HepG2 (cell line): ENCODE measurements around the gene OST4. TPM values are rescaled to one million over a fixed set of nuclear protein-coding genes. Genes with fewer than 3 reads are reported as not detected.

Source experiments
- ELF3 ChIP-seq: IDR thresholded peaks from 2 replicates; pipeline ENCODE4 v1.6.1; 2016; ENCODE audit warnings: missing genetic modification reagents, missing compliant biosample characterization
- KDM6A ChIP-seq: IDR thresholded peaks from 2 replicates; pipeline ENCODE4 v1.6.1; 2016; ENCODE audit warnings: low read depth
- NFKBIZ ChIP-seq: IDR thresholded peaks from 2 replicates; pipeline ENCODE4 v1.6.1; 2018; ENCODE audit warnings: missing genetic modification reagents, missing compliant biosample characterization
- POLR2AphosphoS2 ChIP-seq: IDR thresholded peaks from 2 replicates; pipeline ENCODE4 v1.6.1; 2011; ENCODE audit warnings: low read depth, low read length, improper control_type of control experiment
- RFX5 ChIP-seq: IDR thresholded peaks from 2 replicates; pipeline ENCODE4 v1.6.1; 2011; ENCODE audit warnings: low read depth, low read length, improper control_type of control experiment
- TOE1 ChIP-seq: sonication (generic); formaldehyde crosslinking; IDR thresholded peaks from 2 replicates; pipeline ENCODE4 v1.4.0; 2020; ENCODE audit warnings: mild to moderate bottlenecking, missing genetic modification reagents
- ZNF101 ChIP-seq: sonication (generic); formaldehyde crosslinking; IDR thresholded peaks from 2 replicates; pipeline ENCODE4 v1.4.0; 2020; ENCODE audit warnings: mild to moderate bottlenecking, low read depth, missing genetic modification reagents, borderline replicate concordance
- ZNF17 ChIP-seq: sonication (generic); formaldehyde crosslinking; IDR thresholded peaks from 2 replicates; pipeline ENCODE4 v1.5.0; 2020; ENCODE audit warnings: mild to moderate bottlenecking, missing genetic modification reagents
- ZNF451 ChIP-seq: sonication (generic); formaldehyde crosslinking; IDR thresholded peaks from 2 replicates; pipeline ENCODE4 v1.5.0; 2020; ENCODE audit warnings: mild to moderate bottlenecking, missing genetic modification reagents
- ZNF598 ChIP-seq: sonication (generic); formaldehyde crosslinking; IDR thresholded peaks from 2 replicates; pipeline ENCODE4 v1.5.1; 2020; ENCODE audit warnings: mild to moderate bottlenecking, missing genetic modification reagents, borderline replicate concordance
- ZNF672 ChIP-seq: sonication (generic); formaldehyde crosslinking; IDR thresholded peaks from 2 replicates; pipeline ENCODE4 v1.8.1; 2022; ENCODE audit warnings: missing genetic modification reagents
- polyA plus RNA-seq, 8 experiments: library from polyadenylated mRNA; depleted of rRNA in 3 of 8; stranded (reverse) in 7 of 8; unstranded in 1 of 8; fragments of >200 nt; fragmentation: Illumina TruSeq in 4 of 8; extraction: Trizol in 4 of 8; gene quantifications; 2 replicates each; pipeline versions ENCODE4 v1.2.1 to v1.2.3, GENCODE V29; 2011 to 2016; ENCODE audit warnings: low read depth in 4 of 8, missing spikeins in 1 of 8, mixed read lengths in 1 of 8; ENCODE audit not compliant: insufficient read depth in 1 of 8
- total RNA-seq, 5 experiments: library from RNA; depleted of rRNA; stranded (reverse); fragments of >200 nt; fragmentation: Illumina TruSeq; extraction: Trizol; gene quantifications; 2 replicates each; pipeline ENCODE4 v1.2.3, GENCODE V29; 2016; ENCODE audit warnings: low read depth in 1 of 5
- TF ChIP-seq, protein P1 (sequence below): sonication (generic); formaldehyde crosslinking; IDR thresholded peaks from 2 replicates; pipeline ENCODE4 v1.8.0; 2022; ENCODE audit warnings: mild to moderate bottlenecking, missing genetic modification reagents, moderate library complexity
- TF ChIP-seq, protein P2 (sequence below): IDR thresholded peaks from 2 replicates; pipeline ENCODE4 v1.6.1; 2016
- TF ChIP-seq, protein P3 (sequence below): sonication (generic); formaldehyde crosslinking; IDR thresholded peaks from 2 replicates; pipeline ENCODE4 v1.4.0; 2020; ENCODE audit warnings: missing genetic modification reagents
- TF ChIP-seq, protein P4 (sequence below): sonication (generic); formaldehyde crosslinking; IDR thresholded peaks from 2 replicates; pipeline ENCODE4 v1.5.0; 2020; ENCODE audit warnings: missing genetic modification reagents
- TF ChIP-seq, protein P5 (sequence below): fragments of 450-650 bp; IDR thresholded peaks from 2 replicates; pipeline ENCODE4 v1.6.1; 2016
- TF ChIP-seq, protein P6 (sequence below): IDR thresholded peaks from 2 replicates; pipeline ENCODE4 v1.6.1; 2016; ENCODE audit warnings: control low read depth
- TF ChIP-seq, protein P7 (sequence below): sonication (generic); formaldehyde crosslinking; IDR thresholded peaks from 2 replicates; pipeline ENCODE4 v1.8.0; 2022; ENCODE audit warnings: missing genetic modification reagents, mild to moderate bottlenecking, borderline replicate concordance
- TF ChIP-seq, protein P8 (sequence below): conservative IDR thresholded peaks from 2 replicates; pipeline ENCODE4 v1.6.1; 2018; ENCODE audit warnings: missing genetic modification reagents

The OST4 gene
- total and polyA plus RNA-seq, 2 of the 13 experiments (the other 11 are each of a cell fraction or from before 2014, with no cell fraction given), result 498 to 584 TPM

DNA sequence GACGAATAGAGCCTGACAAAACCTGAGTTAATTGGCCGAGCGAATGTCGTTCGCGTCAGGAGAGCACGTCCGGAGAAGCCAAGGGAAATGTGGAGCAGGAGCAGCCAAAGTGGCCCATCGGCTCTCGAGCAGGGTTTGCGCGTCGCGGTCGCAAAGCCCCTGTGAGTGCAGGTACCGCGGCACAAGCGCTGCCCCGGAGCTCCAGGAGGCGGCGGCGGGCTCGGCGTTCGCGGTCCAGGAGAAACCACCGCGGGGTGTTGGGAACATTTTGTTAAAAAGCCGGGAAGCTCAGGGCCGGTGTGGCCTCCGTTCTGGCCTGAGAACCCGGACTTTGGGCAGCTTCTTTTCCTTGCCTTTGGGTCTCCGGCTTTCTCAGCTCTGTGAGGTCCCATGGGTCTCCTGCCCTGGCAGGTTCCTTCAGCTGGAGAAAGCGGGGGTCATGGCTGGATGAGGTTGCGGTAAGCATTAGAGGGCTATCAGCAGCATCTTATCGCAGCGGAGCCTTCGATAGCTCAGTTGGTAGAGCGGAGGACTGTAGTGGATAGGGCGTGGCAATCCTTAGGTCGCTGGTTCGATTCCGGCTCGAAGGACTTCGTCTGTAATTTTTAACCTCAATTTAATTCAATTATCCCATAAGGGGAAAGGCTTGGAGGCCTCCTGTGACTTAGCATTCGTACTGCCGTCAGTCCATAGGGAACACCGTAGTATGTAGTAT is 21.0 kb downstream of the OST4 start (continued):
- TF ChIP-seq KDM6A (CRISPR knock-in tag) (0 out of 2 replicates have a peak, but pooled peaks have one; percentile 34), ZNF672 (no peak), NFKBIZ (CRISPR knock-in tag) (peak; percentile 46; the same call in 1 of the 2 replicates), TOE1 (CRISPR knock-in tag) (no peak), POLR2AphosphoS2 (peak; percentile 99), ELF3 (peak; percentile 8), ZNF101 (CRISPR knock-in tag) (0 out of 2 replicates have a peak, but pooled peaks have one; percentile 74), ZNF451 (CRISPR knock-in tag) (peak; percentile 90), RFX5 (no peak), ZNF598 (CRISPR knock-in tag) (peak; percentile 93; the same call in 1 of the 2 replicates), ZNF17 (CRISPR knock-in tag) (no peak)
- TF ChIP-seq, protein P1, sequence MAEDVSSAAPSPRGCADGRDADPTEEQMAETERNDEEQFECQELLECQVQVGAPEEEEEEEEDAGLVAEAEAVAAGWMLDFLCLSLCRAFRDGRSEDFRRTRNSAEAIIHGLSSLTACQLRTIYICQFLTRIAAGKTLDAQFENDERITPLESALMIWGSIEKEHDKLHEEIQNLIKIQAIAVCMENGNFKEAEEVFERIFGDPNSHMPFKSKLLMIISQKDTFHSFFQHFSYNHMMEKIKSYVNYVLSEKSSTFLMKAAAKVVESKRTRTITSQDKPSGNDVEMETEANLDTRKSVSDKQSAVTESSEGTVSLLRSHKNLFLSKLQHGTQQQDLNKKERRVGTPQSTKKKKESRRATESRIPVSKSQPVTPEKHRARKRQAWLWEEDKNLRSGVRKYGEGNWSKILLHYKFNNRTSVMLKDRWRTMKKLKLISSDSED (CRISPR knock-in tag), result no peak
- TF ChIP-seq, protein P2, sequence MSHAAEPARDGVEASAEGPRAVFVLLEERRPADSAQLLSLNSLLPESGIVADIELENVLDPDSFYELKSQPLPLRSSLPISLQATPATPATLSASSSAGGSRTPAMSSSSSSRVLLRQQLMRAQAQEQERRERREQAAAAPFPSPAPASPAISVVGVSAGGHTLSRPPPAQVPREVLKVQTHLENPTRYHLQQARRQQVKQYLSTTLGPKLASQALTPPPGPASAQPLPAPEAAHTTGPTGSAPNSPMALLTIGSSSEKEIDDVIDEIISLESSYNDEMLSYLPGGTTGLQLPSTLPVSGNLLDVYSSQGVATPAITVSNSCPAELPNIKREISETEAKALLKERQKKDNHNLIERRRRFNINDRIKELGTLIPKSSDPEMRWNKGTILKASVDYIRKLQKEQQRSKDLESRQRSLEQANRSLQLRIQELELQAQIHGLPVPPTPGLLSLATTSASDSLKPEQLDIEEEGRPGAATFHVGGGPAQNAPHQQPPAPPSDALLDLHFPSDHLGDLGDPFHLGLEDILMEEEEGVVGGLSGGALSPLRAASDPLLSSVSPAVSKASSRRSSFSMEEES (CRISPR knock-in tag), result peak; percentile 39
- TF ChIP-seq, protein P3, sequence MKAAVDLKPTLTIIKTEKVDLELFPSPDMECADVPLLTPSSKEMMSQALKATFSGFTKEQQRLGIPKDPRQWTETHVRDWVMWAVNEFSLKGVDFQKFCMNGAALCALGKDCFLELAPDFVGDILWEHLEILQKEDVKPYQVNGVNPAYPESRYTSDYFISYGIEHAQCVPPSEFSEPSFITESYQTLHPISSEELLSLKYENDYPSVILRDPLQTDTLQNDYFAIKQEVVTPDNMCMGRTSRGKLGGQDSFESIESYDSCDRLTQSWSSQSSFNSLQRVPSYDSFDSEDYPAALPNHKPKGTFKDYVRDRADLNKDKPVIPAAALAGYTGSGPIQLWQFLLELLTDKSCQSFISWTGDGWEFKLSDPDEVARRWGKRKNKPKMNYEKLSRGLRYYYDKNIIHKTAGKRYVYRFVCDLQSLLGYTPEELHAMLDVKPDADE (CRISPR knock-in tag), result no peak
- TF ChIP-seq, protein P4, sequence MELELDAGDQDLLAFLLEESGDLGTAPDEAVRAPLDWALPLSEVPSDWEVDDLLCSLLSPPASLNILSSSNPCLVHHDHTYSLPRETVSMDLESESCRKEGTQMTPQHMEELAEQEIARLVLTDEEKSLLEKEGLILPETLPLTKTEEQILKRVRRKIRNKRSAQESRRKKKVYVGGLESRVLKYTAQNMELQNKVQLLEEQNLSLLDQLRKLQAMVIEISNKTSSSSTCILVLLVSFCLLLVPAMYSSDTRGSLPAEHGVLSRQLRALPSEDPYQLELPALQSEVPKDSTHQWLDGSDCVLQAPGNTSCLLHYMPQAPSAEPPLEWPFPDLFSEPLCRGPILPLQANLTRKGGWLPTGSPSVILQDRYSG, result peak; percentile 79
- TF ChIP-seq, protein P5, sequence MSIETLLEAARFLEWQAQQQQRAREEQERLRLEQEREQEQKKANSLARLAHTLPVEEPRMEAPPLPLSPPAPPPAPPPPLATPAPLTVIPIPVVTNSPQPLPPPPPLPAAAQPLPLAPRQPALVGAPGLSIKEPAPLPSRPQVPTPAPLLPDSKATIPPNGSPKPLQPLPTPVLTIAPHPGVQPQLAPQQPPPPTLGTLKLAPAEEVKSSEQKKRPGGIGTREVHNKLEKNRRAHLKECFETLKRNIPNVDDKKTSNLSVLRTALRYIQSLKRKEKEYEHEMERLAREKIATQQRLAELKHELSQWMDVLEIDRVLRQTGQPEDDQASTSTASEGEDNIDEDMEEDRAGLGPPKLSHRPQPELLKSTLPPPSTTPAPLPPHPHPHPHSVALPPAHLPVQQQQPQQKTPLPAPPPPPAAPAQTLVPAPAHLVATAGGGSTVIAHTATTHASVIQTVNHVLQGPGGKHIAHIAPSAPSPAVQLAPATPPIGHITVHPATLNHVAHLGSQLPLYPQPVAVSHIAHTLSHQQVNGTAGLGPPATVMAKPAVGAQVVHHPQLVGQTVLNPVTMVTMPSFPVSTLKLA, result no peak
- TF ChIP-seq, protein P6, sequence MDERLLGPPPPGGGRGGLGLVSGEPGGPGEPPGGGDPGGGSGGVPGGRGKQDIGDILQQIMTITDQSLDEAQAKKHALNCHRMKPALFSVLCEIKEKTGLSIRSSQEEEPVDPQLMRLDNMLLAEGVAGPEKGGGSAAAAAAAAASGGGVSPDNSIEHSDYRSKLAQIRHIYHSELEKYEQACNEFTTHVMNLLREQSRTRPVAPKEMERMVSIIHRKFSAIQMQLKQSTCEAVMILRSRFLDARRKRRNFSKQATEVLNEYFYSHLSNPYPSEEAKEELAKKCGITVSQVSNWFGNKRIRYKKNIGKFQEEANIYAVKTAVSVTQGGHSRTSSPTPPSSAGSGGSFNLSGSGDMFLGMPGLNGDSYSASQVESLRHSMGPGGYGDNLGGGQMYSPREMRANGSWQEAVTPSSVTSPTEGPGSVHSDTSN, result no peak
- TF ChIP-seq, protein P7, sequence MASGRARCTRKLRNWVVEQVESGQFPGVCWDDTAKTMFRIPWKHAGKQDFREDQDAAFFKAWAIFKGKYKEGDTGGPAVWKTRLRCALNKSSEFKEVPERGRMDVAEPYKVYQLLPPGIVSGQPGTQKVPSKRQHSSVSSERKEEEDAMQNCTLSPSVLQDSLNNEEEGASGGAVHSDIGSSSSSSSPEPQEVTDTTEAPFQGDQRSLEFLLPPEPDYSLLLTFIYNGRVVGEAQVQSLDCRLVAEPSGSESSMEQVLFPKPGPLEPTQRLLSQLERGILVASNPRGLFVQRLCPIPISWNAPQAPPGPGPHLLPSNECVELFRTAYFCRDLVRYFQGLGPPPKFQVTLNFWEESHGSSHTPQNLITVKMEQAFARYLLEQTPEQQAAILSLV (CRISPR knock-in tag), result peak; percentile 78; the same call in 1 of the 2 replicates
- TF ChIP-seq, protein P8, sequence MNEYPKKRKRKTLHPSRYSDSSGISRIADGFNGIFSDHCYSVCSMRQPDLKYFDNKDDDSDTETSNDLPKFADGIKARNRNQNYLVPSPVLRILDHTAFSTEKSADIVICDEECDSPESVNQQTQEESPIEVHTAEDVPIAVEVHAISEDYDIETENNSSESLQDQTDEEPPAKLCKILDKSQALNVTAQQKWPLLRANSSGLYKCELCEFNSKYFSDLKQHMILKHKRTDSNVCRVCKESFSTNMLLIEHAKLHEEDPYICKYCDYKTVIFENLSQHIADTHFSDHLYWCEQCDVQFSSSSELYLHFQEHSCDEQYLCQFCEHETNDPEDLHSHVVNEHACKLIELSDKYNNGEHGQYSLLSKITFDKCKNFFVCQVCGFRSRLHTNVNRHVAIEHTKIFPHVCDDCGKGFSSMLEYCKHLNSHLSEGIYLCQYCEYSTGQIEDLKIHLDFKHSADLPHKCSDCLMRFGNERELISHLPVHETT (CRISPR knock-in tag), result peak; percentile 17
